Loucy (cell line): ENCODE measurements around the gene IRF2BPL.

Experiments
- EZH2phosphoT487 ChIP-seq: fragments of 200-600 bp; IDR thresholded peaks from 2 replicates; pipeline ENCODE4 v1.6.1; 2018; ENCODE audit warnings: antibody characterized with exemption, mild to moderate bottlenecking, moderate library complexity, borderline replicate concordance
- TF ChIP-seq, protein P1 (sequence below): fragments of 200-600 bp; sonication (generic); conservative IDR thresholded peaks from 2 replicates; pipeline ENCODE4 v1.5.1; 2014; ENCODE audit warnings: mild to moderate bottlenecking, antibody characterized with exemption, low read length

DNA sequence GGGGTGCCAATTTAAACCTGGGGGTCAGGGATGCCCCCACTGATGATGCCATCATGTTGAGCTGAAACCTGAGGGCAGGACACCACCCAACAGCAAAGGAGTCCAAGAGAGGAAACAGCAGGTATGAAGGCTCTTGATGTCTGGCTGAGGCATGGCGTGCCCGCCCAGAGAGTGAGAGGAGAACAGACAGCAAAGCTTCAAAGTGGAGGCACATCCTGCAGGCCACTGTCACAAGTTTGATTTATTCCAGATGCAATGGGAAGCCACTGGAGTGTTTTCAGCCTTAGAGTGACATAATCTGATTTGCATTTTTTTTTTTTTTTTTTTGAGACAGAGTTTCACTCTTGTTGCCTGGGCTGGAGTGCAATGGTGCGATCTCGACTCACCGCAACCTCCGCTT, 34.8 kb downstream of the IRF2BPL start:
- TF ChIP-seq, protein P1, sequence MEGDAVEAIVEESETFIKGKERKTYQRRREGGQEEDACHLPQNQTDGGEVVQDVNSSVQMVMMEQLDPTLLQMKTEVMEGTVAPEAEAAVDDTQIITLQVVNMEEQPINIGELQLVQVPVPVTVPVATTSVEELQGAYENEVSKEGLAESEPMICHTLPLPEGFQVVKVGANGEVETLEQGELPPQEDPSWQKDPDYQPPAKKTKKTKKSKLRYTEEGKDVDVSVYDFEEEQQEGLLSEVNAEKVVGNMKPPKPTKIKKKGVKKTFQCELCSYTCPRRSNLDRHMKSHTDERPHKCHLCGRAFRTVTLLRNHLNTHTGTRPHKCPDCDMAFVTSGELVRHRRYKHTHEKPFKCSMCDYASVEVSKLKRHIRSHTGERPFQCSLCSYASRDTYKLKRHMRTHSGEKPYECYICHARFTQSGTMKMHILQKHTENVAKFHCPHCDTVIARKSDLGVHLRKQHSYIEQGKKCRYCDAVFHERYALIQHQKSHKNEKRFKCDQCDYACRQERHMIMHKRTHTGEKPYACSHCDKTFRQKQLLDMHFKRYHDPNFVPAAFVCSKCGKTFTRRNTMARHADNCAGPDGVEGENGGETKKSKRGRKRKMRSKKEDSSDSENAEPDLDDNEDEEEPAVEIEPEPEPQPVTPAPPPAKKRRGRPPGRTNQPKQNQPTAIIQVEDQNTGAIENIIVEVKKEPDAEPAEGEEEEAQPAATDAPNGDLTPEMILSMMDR = no peak
- no peak for TF ChIP-seq EZH2phosphoT487
